Loucy (cell line): Measurements from ENCODE around the gene UQCRC1.

Experiments
- EZH2phosphoT487 ChIP-seq: fragments of 200-600 bp; IDR thresholded peaks from 2 replicates; pipeline ENCODE4 v1.6.1; 2018; ENCODE audit warnings: antibody characterized with exemption, mild to moderate bottlenecking, moderate library complexity, borderline replicate concordance
- TF ChIP-seq, protein P1 (sequence below): fragments of 200-600 bp; sonication (generic); conservative IDR thresholded peaks from 2 replicates; pipeline ENCODE4 v1.5.1; 2014; ENCODE audit warnings: mild to moderate bottlenecking, antibody characterized with exemption, low read length

DNA sequence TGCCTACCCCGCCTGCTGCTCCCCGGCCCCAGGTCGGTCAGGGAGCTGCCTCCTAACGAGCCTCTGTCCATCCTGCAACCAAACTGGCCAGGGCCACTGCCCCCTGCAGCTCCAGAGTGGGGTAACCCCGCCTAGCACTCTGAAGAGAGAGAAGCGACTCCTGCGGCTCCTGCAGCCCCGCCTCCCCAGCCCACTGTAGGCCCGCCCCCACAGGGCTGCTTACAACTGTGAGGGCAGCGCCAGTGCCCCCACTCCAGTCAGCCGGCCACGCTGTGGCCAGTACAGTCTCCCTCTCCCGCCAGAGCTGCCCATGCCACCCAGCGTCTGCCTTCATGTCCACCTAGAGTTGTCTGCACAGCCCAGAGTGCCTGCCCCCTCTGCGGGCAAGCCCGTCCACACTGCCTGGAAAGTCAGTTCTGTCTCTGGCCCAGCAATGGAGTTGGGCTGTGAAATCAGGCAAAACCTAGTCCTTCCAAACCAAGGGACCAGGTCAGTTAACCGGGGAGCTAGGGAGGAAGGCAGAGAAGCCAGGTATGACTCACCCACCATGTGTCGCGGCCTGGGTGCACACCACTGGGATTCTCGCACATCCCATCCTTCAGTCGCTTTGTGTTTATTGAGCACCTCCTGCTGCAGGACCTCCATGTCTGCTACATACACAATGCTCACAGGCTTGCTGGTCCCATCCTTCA, 48.3 kb downstream of the UQCRC1 start:
- TF ChIP-seq, protein P1, sequence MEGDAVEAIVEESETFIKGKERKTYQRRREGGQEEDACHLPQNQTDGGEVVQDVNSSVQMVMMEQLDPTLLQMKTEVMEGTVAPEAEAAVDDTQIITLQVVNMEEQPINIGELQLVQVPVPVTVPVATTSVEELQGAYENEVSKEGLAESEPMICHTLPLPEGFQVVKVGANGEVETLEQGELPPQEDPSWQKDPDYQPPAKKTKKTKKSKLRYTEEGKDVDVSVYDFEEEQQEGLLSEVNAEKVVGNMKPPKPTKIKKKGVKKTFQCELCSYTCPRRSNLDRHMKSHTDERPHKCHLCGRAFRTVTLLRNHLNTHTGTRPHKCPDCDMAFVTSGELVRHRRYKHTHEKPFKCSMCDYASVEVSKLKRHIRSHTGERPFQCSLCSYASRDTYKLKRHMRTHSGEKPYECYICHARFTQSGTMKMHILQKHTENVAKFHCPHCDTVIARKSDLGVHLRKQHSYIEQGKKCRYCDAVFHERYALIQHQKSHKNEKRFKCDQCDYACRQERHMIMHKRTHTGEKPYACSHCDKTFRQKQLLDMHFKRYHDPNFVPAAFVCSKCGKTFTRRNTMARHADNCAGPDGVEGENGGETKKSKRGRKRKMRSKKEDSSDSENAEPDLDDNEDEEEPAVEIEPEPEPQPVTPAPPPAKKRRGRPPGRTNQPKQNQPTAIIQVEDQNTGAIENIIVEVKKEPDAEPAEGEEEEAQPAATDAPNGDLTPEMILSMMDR, result no peak; the same call in 1 of the 2 replicates
- no peak for TF ChIP-seq EZH2phosphoT487
